Fibroblast of the aortic adventitia (primary cell): ENCODE results near the gene ACAD9. TPM values are rescaled to one million over a fixed set of nuclear protein-coding genes. Genes with fewer than 3 reads are reported as not detected.

ENCODE experiments used
- DNase-seq: peaks from one replicate; pipeline ENCODE4 v3.0.0-alpha.2; 2010; ENCODE audit warnings: low read depth
- H3K4me3 ChIP-seq: 2 replicates; pipeline ENCODE4 v1.5.1; 2011; ENCODE audit warnings: low read depth, mild to moderate bottlenecking, control low read depth, low read length, moderate library complexity
- CTCF ChIP-seq: IDR thresholded peaks from 2 replicates; pipeline ENCODE4 v1.5.1; 2011; ENCODE audit warnings: mild to moderate bottlenecking, low read length, control low read depth, inconsistent platforms; ENCODE audit not compliant: insufficient read depth
- total RNA-seq: library from RNA; depleted of rRNA; stranded (reverse); fragments of >200 nt; gene quantifications from 2 replicates; pipeline ENCODE4 v1.2.3, GENCODE V29; 2012; ENCODE audit warnings: low replicate concordance

ACAD9 gene
- total RNA-seq, 1 donor: 40.9 TPM

GRCh38 chr3:128850544-128850943, 28.9 kb upstream of the ACAD9 start:
- no peak overlapping the region for H3K4me3 ChIP-seq
- DNase-seq: no peak
- TF ChIP-seq CTCF: no peak

- no peak overlapping the region for H3K4me3 ChIP-seq
- DNase-seq: no peak
- no peak for TF ChIP-seq CTCF
These were observed 27.8 kb upstream of the ACAD9 start for GRCh38 chr3:128851601-128852000.

GRCh38 chr3:128853826-128854225, 25.6 kb upstream of the ACAD9 start:
- H3K4me3 ChIP-seq: no peak overlapping the region

GRCh38 chr3:128854475-128854874, 24.9 kb upstream of the ACAD9 start:
- TF ChIP-seq CTCF: no peak
- H3K4me3 ChIP-seq: no peak overlapping the region
- DNase-seq: no peak

More at GRCh38 chr3:128853826-128854225, 25.6 kb upstream of the ACAD9 start:
- no peak for DNase-seq
- no peak for TF ChIP-seq CTCF

- no peak for DNase-seq
- no peak overlapping the region for H3K4me3 ChIP-seq
- no peak for TF ChIP-seq CTCF
These were observed 23.9 kb upstream of the ACAD9 start for GRCh38 chr3:128855569-128855968.

GRCh38 chr3:128858167-128858566, 21.3 kb upstream of the ACAD9 start:
- no peak for TF ChIP-seq CTCF
- H3K4me3 ChIP-seq: no peak overlapping the region
- DNase-seq: no peak

- DNase-seq: no peak
- no peak overlapping the region for H3K4me3 ChIP-seq
- TF ChIP-seq CTCF: no peak
These were observed 19.8 kb upstream of the ACAD9 start for GRCh38 chr3:128859630-128860029.
